NT2/D1 (cell line): Measurements from ENCODE around the gene CSGALNACT2.

Experiments used
- DNase-seq: peaks from one replicate; pipeline ENCODE4 v3.0.0-alpha.2; 2011; ENCODE audit warnings: low read depth, low spot score
- H3K27me3 ChIP-seq: 2 replicates; pipeline ENCODE4 v1.6.0; 2011; ENCODE audit warnings: mild to moderate bottlenecking; ENCODE audit not compliant: insufficient read length, insufficient read depth
- H3K36me3 ChIP-seq: 2 replicates; pipeline ENCODE4 v1.6.1; 2011; ENCODE audit warnings: mild to moderate bottlenecking, low read length, mixed read lengths; ENCODE audit not compliant: insufficient read depth, insufficient read length
- H3K4me1 ChIP-seq: 2 replicates; pipeline ENCODE4 v1.5.1; 2011; ENCODE audit not compliant: insufficient read depth, insufficient read length
- H3K4me3 ChIP-seq: 2 replicates; pipeline ENCODE4 v1.5.1; 2011; ENCODE audit warnings: low read depth; ENCODE audit not compliant: insufficient read length
- H3K9ac ChIP-seq: 2 replicates; pipeline ENCODE4 v1.6.0; 2011; ENCODE audit warnings: low read depth; ENCODE audit not compliant: insufficient read length
- H3K9me3 ChIP-seq: 2 replicates; pipeline ENCODE4 v1.5.1; 2011; ENCODE audit warnings: mild to moderate bottlenecking, low read length; ENCODE audit not compliant: insufficient read depth
- SUZ12 ChIP-seq: IDR thresholded peaks from 2 replicates; pipeline ENCODE4 v1.6.1; 2011; ENCODE audit not compliant: insufficient read length, insufficient read depth; ENCODE audit errors: extremely low read depth
- YY1 ChIP-seq: IDR thresholded peaks from 2 replicates; pipeline ENCODE4 v1.6.1; 2011; ENCODE audit not compliant: insufficient read length, insufficient read depth
- ZNF274 ChIP-seq: IDR thresholded peaks from 2 replicates; pipeline ENCODE4 v1.6.1; 2011; ENCODE audit warnings: mild to moderate bottlenecking, low read depth, low read length

CSGALNACT2 gene

GRCh38 chr10:43158636-43159035, 20.4 kb downstream of the CSGALNACT2 start:
- no peaks in the 10 kb centered on the region for H3K9me3 ChIP-seq
- DNase-seq: no peak
- H3K9ac ChIP-seq: no peak overlapping the region
- TF ChIP-seq ZNF274: no peak
- TF ChIP-seq SUZ12: no peak
- no peak for TF ChIP-seq YY1
- H3K4me1 ChIP-seq: no peaks in the 10 kb centered on the region
- no peak overlapping the region for H3K4me3 ChIP-seq
- H3K36me3 ChIP-seq: peaks cover 25% of the 10 kb centered on the region
- H3K27me3 ChIP-seq: no peaks in the 10 kb centered on the region

DNA sequence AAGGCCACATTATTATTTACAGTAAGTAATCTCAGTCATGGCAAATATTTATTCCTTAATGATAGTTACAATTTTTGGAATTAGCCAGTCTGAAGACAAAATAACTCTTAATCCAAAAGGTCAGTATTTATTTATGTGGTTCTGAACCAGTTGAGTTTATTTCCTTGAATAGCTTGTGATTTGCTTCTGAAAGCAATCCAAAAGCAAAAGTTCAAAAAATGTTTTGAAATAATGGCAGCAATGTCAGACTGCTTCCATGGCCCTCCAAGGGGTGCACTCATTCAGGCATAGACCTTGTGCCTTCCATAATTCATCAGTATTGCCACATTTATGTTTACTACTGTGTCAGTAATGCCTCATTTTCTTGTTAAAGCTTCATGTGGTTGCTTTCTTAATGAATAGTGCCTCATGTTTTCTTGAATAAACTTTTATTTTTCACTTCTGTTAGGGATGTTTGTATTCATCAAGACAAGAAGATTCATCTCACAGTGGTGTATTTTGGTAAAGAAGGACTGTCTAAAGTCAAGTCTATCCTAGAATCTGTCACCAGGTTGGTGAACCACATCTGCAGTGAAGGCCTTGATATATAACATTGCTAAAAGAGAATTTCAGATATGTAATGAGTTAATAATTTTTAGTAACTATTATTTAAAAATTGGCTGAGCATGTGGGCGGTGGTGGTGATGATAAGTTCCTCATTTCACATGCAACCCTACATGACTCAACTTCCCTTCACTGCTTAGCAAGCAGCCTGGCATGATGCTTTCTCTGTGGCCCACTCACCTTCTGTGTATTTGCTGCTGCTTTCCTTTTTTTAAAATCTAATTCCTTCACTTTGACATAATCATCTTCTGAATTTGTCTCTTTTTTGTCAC, 22.0 kb downstream of the CSGALNACT2 start:
- Histone ChIP-seq H3K27me3 (no peaks in the 10 kb centered on the region), H3K9me3 (no peaks in the 10 kb centered on the region), H3K9ac (no peak overlapping the region), H3K36me3 (peaks cover 25% of the 10 kb centered on the region), H3K4me1 (no peaks in the 10 kb centered on the region), H3K4me3 (no peak overlapping the region)
- no peak for TF ChIP-seq SUZ12
- TF ChIP-seq ZNF274: no peak
- no peak for TF ChIP-seq YY1
- DNase-seq: no peak

DNA sequence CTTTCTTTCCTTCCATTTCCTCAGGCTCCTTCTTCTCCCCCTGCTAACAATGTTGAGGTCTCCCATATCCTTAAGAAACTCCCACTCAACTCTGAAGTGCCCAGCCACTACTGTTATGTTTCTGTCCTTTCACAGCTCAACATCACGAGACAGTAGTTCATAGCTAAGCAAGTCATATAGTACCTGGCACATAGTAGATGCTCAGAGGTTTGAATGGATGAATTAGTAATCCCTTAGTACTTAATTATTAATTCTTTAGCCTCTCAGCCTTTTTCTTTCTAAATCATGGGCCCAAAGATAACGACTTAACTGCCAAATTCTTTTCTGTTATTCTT, 22.6 kb downstream of the CSGALNACT2 start:
- H3K4me1 ChIP-seq: no peaks in the 10 kb centered on the region
- TF ChIP-seq SUZ12: no peak
- H3K9ac ChIP-seq: no peak overlapping the region
- no peak for DNase-seq
- H3K27me3 ChIP-seq: no peaks in the 10 kb centered on the region
- H3K36me3 ChIP-seq: peaks cover 25% of the 10 kb centered on the region
- no peak overlapping the region for H3K4me3 ChIP-seq
- no peaks in the 10 kb centered on the region for H3K9me3 ChIP-seq

- peaks cover 31% of the 10 kb centered on the region for H3K36me3 ChIP-seq
- no peak overlapping the region for H3K9ac ChIP-seq
These were observed 24.4 kb downstream of the CSGALNACT2 start for GRCh38 chr10:43162604-43163003.

DNA sequence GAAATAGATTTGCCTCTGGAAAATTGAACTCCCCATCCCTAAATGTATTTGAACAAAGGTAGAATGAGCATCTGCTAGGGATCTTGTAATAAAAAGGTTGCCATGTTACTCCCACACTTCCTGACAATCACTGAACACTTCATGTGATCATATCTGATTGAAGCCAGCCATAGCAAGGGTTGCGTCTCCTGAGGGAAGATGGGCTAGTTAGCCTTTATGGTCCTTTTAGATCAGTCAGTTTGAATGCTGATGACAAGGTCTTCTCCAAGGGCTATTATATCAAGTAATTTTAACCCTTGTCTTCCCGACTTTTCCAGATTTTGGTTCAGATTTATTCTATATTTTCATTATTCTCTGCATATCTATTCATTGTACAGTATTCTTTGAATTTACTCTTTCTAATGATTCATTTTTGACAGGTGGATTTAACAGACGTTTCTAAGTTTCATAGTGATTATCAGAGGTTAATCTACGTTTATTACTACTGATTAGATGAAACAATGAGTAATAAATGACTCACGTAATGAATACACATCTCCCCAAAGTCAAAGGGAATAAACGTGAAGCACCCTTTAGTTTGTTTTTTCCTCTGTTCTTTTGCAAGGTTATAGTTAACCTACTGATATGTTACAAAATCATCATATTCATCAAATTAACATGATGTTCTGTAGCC, 28.1 kb downstream of the CSGALNACT2 start:
- peaks cover 28% of the 10 kb centered on the region for H3K36me3 ChIP-seq
- no peak overlapping the region for H3K9ac ChIP-seq
- H3K9me3 ChIP-seq: no peaks in the 10 kb centered on the region
- H3K4me3 ChIP-seq: no peak overlapping the region
- no peak for TF ChIP-seq SUZ12
- no peak for TF ChIP-seq YY1
- TF ChIP-seq ZNF274: no peak
- DNase-seq: no peak
- H3K27me3 ChIP-seq: no peaks in the 10 kb centered on the region
- H3K4me1 ChIP-seq: no peaks in the 10 kb centered on the region

More at GRCh38 chr10:43162604-43163003, 24.4 kb downstream of the CSGALNACT2 start:
- no peaks in the 10 kb centered on the region for H3K4me1 ChIP-seq
- no peaks in the 10 kb centered on the region for H3K9me3 ChIP-seq
- no peak overlapping the region for H3K4me3 ChIP-seq
- no peak for DNase-seq
- no peak for TF ChIP-seq YY1
- no peak for TF ChIP-seq ZNF274
- TF ChIP-seq SUZ12: no peak
- H3K27me3 ChIP-seq: no peaks in the 10 kb centered on the region

GRCh38 chr10:43166880-43167497, 28.7 kb downstream of the CSGALNACT2 start:
- no peaks in the 10 kb centered on the region for H3K4me1 ChIP-seq
- H3K4me3 ChIP-seq: no peak overlapping the region
- H3K9me3 ChIP-seq: no peaks in the 10 kb centered on the region
- no peak for DNase-seq
- peaks cover 23% of the 10 kb centered on the region for H3K36me3 ChIP-seq
- no peak overlapping the region for H3K9ac ChIP-seq
- H3K27me3 ChIP-seq: no peaks in the 10 kb centered on the region
- TF ChIP-seq ZNF274: no peak
- TF ChIP-seq SUZ12: no peak
- no peak for TF ChIP-seq YY1

DNA sequence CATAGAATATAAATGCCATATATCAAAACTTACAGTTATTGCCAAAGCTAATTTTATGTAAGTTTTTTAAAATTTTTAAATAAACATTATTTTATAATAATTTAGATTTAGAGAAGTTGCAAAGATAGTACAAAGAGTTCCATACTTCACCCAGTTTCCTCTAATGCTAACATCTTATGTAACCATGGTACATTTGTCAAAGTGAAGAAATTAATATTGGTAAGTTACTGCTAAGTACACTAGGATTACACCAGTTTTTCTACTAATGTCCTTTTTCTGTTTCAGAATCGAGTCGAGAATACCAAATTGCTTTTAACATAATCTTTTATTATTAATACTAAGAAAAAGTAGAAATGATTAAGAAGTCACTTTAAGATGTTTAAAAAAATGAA, 29.2 kb downstream of the CSGALNACT2 start:
- peaks cover 21% of the 10 kb centered on the region for H3K36me3 ChIP-seq
- no peak for TF ChIP-seq SUZ12
- DNase-seq: no peak
- no peaks in the 10 kb centered on the region for H3K9me3 ChIP-seq
- H3K4me3 ChIP-seq: no peak overlapping the region
- no peak overlapping the region for H3K9ac ChIP-seq
- H3K27me3 ChIP-seq: no peaks in the 10 kb centered on the region
- H3K4me1 ChIP-seq: no peaks in the 10 kb centered on the region
